Left kidney (tissue), 2 donors: ENCODE data around the gene PIK3C2A. TPM values are rescaled to one million over a fixed set of nuclear protein-coding genes. Genes with fewer than 3 reads are reported as not detected.

ENCODE experiments used
- DNase-seq: peaks from one replicate; pipeline ENCODE4 v3.0.0-alpha.2; 2013
- polyA plus RNA-seq: library from polyadenylated mRNA; unstranded; fragments of 120-200 nt; gene quantifications from one replicate; pipeline ENCODE4 v1.2.1, GENCODE V29; 2013; ENCODE audit not compliant: insufficient read length

PIK3C2A gene
- polyA plus RNA-seq, 1 donor = 77.6 TPM

DNA sequence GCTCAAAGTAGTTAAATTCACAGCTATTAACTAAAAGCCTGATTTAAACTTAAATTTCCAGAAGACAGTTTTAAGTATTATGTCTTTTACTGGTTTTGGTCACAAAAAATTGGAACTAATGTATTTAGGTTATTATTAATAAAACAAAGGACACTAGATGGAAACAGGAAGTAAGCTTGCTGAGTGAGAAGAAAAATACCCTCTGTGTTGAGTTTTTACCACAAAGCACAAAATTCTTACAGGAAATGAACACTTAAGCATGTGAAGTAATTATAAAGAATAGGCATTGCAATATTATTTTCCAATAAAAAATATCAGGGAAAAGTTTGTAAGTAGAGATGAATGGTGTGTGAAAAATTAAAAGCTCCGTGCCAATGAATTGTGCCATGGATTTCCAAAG is 46.3 kb downstream of the PIK3C2A start:
- no peak for DNase-seq

DNA sequence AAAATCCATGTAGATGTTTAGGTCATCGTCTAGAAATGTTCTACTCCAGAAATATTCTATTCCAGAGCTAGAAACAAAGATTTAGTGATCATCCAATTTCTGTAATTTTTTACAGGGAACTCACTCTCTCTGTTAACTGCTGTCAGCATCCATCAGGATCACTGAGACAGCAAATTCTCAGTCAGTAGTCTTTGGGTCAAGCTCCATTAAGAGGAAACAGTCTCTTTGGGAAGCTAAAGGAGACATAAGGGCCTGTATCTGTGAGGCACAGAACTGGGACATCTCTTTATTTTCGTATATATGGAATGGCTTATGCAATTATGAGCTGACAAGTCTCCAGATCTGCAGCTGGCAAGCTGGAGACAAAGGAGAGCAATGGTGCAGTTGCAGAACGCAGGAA is 48.3 kb downstream of the PIK3C2A start:
- DNase-seq = no peak

Other genes starting within 250 kb of the PIK3C2A start
- 63.0 TPM for gene PLEKHA7, start 193.6 kb downstream of the PIK3C2A start, polyA plus RNA-seq
- gene RPS13, start 130.3 kb downstream of the PIK3C2A start, polyA plus RNA-seq = 1,219 TPM
- gene NUCB2, start 68.8 kb upstream of the PIK3C2A start, polyA plus RNA-seq = 90.5 TPM
- 2.3 TPM for gene NCR3LG1, start 143.8 kb upstream of the PIK3C2A start, polyA plus RNA-seq
- 2.6 TPM for gene KCNJ11, start 180.7 kb upstream of the PIK3C2A start, polyA plus RNA-seq